Activated naive CD4-positive, alpha-beta T cell treated with anti-CD3 and anti-CD28 coated beads, Interleukin-2, amount 10 ng/mL, durations not matched to agents 7 days and 5 days (primary cell): ENCODE measurements around the gene ABR.
A peak's percentile ranks its signal among the peaks of the same experiment; 100 is the strongest.
"Not testable (repeated sequence)": the region's sequence is repeated elsewhere in the genome, so short reads cannot be mapped to it uniquely, and the experiment has no call there.

Experiments used
- CTCF ChIA-PET: fragments of 350-600 bp; sonication (Branson Sonifier 250); formaldehyde crosslinking; loops from one replicate; lab custom pipeline; 2021; ENCODE audit warnings: antibody characterized with exemption; lab: Charles Lee
- DNase-seq: peaks from one replicate; pipeline ENCODE4 v3.0.0-alpha.2; 2020
- H3K27ac Mint-ChIP-seq: one replicate; pipeline ENCODE4 v1.8.0; 2021; ENCODE audit warnings: mild to moderate bottlenecking, moderate library complexity, mixed read lengths
- H3K27me3 Mint-ChIP-seq: one replicate; pipeline ENCODE4 v1.8.0; 2021; ENCODE audit warnings: mild to moderate bottlenecking, mixed read lengths
- H3K36me3 Mint-ChIP-seq: one replicate; pipeline ENCODE4 v1.8.0; 2021; ENCODE audit warnings: mixed read lengths
- H3K4me1 Mint-ChIP-seq: one replicate; pipeline ENCODE4 v1.8.0; 2021; ENCODE audit warnings: mixed read lengths
- H3K4me3 Mint-ChIP-seq: one replicate; pipeline ENCODE4 v1.8.0; 2021; ENCODE audit warnings: mild to moderate bottlenecking, moderate library complexity, mixed read lengths
- H3K9me3 Mint-ChIP-seq: one replicate; pipeline ENCODE4 v1.8.0; 2021; ENCODE audit warnings: mixed read lengths

ABR gene

GRCh38 chr17:1071103-1071825 is 108.5 kb downstream of the ABR start:
- Mint-ChIP-seq H3K36me3 (peaks cover 42% of the 10 kb centered on the region), H3K4me1 (no peaks in the 10 kb centered on the region), H3K9me3 (peaks cover 9% of the 10 kb centered on the region), H3K27ac (no peak overlapping the region), H3K27me3 (no peaks in the 10 kb centered on the region), H3K4me3 (no peak overlapping the region)
- DNase-seq = no peak
- CTCF ChIA-PET = no interaction called here

GRCh38 chr17:1070411-1070810 is 109.4 kb downstream of the ABR start:
- Mint-ChIP-seq H3K9me3 (peaks cover 15% of the 10 kb centered on the region), H3K36me3 (peaks cover 48% of the 10 kb centered on the region), H3K4me3 (no peak overlapping the region), H3K27ac (no peak overlapping the region), H3K27me3 (no peaks in the 10 kb centered on the region), H3K4me1 (no peaks in the 10 kb centered on the region)
- no peak for DNase-seq
- CTCF ChIA-PET = no interaction called here

- CTCF ChIA-PET = no interaction called here
- Mint-ChIP-seq H3K27me3 (no peaks in the 10 kb centered on the region), H3K4me3 (no peak overlapping the region), H3K9me3 (peaks cover 15% of the 10 kb centered on the region), H3K4me1 (no peaks in the 10 kb centered on the region), H3K27ac (no peak overlapping the region), H3K36me3 (peaks cover 48% of the 10 kb centered on the region)
- no peak for DNase-seq
Observed at GRCh38 chr17:1069847-1070246, 109.9 kb downstream of the ABR start.

GRCh38 chr17:1068356-1068755 is 111.4 kb downstream of the ABR start:
- Mint-ChIP-seq H3K36me3 (peaks cover 48% of the 10 kb centered on the region), H3K4me1 (no peaks in the 10 kb centered on the region), H3K4me3 (no peak overlapping the region), H3K27me3 (no peaks in the 10 kb centered on the region), H3K9me3 (peaks cover 15% of the 10 kb centered on the region), H3K27ac (no peak overlapping the region)
- DNase-seq = no peak
- CTCF ChIA-PET = interaction anchor here (1.3 to 2.2 kb wide), 2 partner anchors 10 to 12 kb away, joined by 5 to 6 read pairs; no protein-coding TSS in a partner anchor

- no peak for DNase-seq
- H3K4me1 Mint-ChIP-seq = no peaks in the 10 kb centered on the region
- H3K36me3 Mint-ChIP-seq = peaks cover 48% of the 10 kb centered on the region
- no peak overlapping the region for H3K27ac Mint-ChIP-seq
- CTCF ChIA-PET = interaction anchor here (1.3 to 2.2 kb wide), 2 partner anchors 9 to 11 kb away, joined by 5 to 6 read pairs; no protein-coding TSS in a partner anchor
- H3K27me3 Mint-ChIP-seq = no peaks in the 10 kb centered on the region
- H3K4me3 Mint-ChIP-seq = no peak overlapping the region
- peaks cover 15% of the 10 kb centered on the region for H3K9me3 Mint-ChIP-seq
Observed at GRCh38 chr17:1067282-1067956, 112.4 kb downstream of the ABR start.

- Mint-ChIP-seq H3K36me3 (peaks cover 45% of the 10 kb centered on the region), H3K9me3 (peaks cover 15% of the 10 kb centered on the region)
- H3K4me1 Mint-ChIP-seq, H3K4me3 Mint-ChIP-seq, H3K27ac Mint-ChIP-seq, CTCF ChIA-PET, DNase-seq, H3K27me3 Mint-ChIP-seq: not testable (repeated sequence)
Observed at GRCh38 chr17:1065416-1065815, 114.4 kb downstream of the ABR start.

GRCh38 chr17:1060991-1061390 is 118.8 kb downstream of the ABR start:
- H3K4me1 Mint-ChIP-seq = no peaks in the 10 kb centered on the region
- peaks cover 40% of the 10 kb centered on the region for H3K36me3 Mint-ChIP-seq
- no peak overlapping the region for H3K4me3 Mint-ChIP-seq
- CTCF ChIA-PET = no interaction called here
- DNase-seq = peak; percentile 48
- no peaks in the 10 kb centered on the region for H3K27me3 Mint-ChIP-seq
- peaks cover 3% of the 10 kb centered on the region for H3K9me3 Mint-ChIP-seq
- H3K27ac Mint-ChIP-seq = no peak overlapping the region

- Mint-ChIP-seq H3K27ac (no peak overlapping the region), H3K4me3 (no peak overlapping the region), H3K36me3 (peaks cover 35% of the 10 kb centered on the region), H3K4me1 (no peaks in the 10 kb centered on the region), H3K9me3 (no peaks in the 10 kb centered on the region), H3K27me3 (no peaks in the 10 kb centered on the region)
- CTCF ChIA-PET = interaction anchor here (1.3 to 1.7 kb wide), 6 partner anchors 18 to 129 kb away, joined by 3 to 13 read pairs (median 5); no protein-coding TSS in a partner anchor
- DNase-seq = no peak
Observed at GRCh38 chr17:1059131-1059795, 120.5 kb downstream of the ABR start.

GRCh38 chr17:1058423-1059130 is 121.2 kb downstream of the ABR start:
- Mint-ChIP-seq H3K9me3 (no peaks in the 10 kb centered on the region), H3K36me3 (peaks cover 39% of the 10 kb centered on the region), H3K27me3 (no peaks in the 10 kb centered on the region), H3K4me3 (no peak overlapping the region), H3K27ac (no peak overlapping the region), H3K4me1 (no peaks in the 10 kb centered on the region)
- CTCF ChIA-PET = interaction anchor here (0.8 to 1.7 kb wide), 12 partner anchors 9 to 274 kb away, joined by 3 to 13 read pairs (median 4); no protein-coding TSS in a partner anchor
- DNase-seq = peak; percentile 76

GRCh38 chr17:1056761-1057160 is 123.0 kb downstream of the ABR start:
- H3K4me3 Mint-ChIP-seq = no peak overlapping the region
- peaks cover 40% of the 10 kb centered on the region for H3K36me3 Mint-ChIP-seq
- H3K4me1 Mint-ChIP-seq = no peaks in the 10 kb centered on the region
- DNase-seq = no peak
- CTCF ChIA-PET = interaction anchor here (0.6 to 2.4 kb wide), 11 partner anchors 9 to 459 kb away, joined by 3 to 13 read pairs (median 6); partner anchors contain the start of genes INPP5K and TIMM22
- no peaks in the 10 kb centered on the region for H3K9me3 Mint-ChIP-seq
- no peak overlapping the region for H3K27ac Mint-ChIP-seq
- H3K27me3 Mint-ChIP-seq = no peaks in the 10 kb centered on the region

- DNase-seq = peak; percentile 62
- H3K4me1 Mint-ChIP-seq = no peaks in the 10 kb centered on the region
- CTCF ChIA-PET = interaction anchor here (0.6 to 2.4 kb wide), 13 partner anchors 9 to 460 kb away, joined by 3 to 13 read pairs (median 6); partner anchors contain the start of genes INPP5K and TIMM22
- H3K27me3 Mint-ChIP-seq = no peaks in the 10 kb centered on the region
- no peak overlapping the region for H3K4me3 Mint-ChIP-seq
- H3K27ac Mint-ChIP-seq = peak overlapping the region; percentile 11
- H3K36me3 Mint-ChIP-seq = peaks cover 37% of the 10 kb centered on the region
- no peaks in the 10 kb centered on the region for H3K9me3 Mint-ChIP-seq
Observed at GRCh38 chr17:1055751-1056645, 123.8 kb downstream of the ABR start.

- DNase-seq = no peak
- Mint-ChIP-seq H3K27me3 (no peaks in the 10 kb centered on the region), H3K4me1 (no peaks in the 10 kb centered on the region), H3K27ac (no peak overlapping the region), H3K9me3 (no peaks in the 10 kb centered on the region), H3K4me3 (no peak overlapping the region), H3K36me3 (peaks cover 37% of the 10 kb centered on the region)
- CTCF ChIA-PET = interaction anchor here (1.6 to 2.4 kb wide), 3 partner anchors 10 to 260 kb away, joined by 4 to 13 read pairs (median 10); no protein-coding TSS in a partner anchor
Observed at GRCh38 chr17:1055231-1055630, 124.5 kb downstream of the ABR start.

- Mint-ChIP-seq H3K4me3 (no peak overlapping the region), H3K27ac (no peak overlapping the region), H3K36me3 (peaks cover 39% of the 10 kb centered on the region), H3K4me1 (no peaks in the 10 kb centered on the region), H3K9me3 (no peaks in the 10 kb centered on the region), H3K27me3 (no peaks in the 10 kb centered on the region)
- CTCF ChIA-PET = no interaction called here
- DNase-seq = no peak
Observed at GRCh38 chr17:1054656-1055055, 125.1 kb downstream of the ABR start.
